ENCODE measurements around the gene NOP14. TPM values are rescaled to one million over a fixed set of nuclear protein-coding genes. Genes with fewer than 3 reads are reported as not detected.

NOP14 gene
- total RNA-seq, 3 donors from 2014 or later = 18.2 to 23.8 (median 23.5) TPM

- peak in 1 of 3 donors; percentile 34 for DNase-seq
- peaks cover 13% of the 10 kb centered on the region for H3K36me3 ChIP-seq (ENCODE audit: low read depth)
- intact Hi-C loops (cut with DNase I, micrococcal nuclease) = no loop called here
These were observed 47.4 kb downstream of the NOP14 start for GRCh38 chr4:2915789-2916188.

GRCh38 chr4:2914256-2915126 is 48.7 kb downstream of the NOP14 start:
- no peak overlapping the region for H3K4me3 ChIP-seq
- ATAC-seq (no peak), DNase-seq (peak in 1 of 3 donors; percentile 36)
- peaks cover 13% of the 10 kb centered on the region for H3K36me3 ChIP-seq (ENCODE audit: low read depth)
- no peaks in the 10 kb centered on the region for H3K9me3 ChIP-seq
- intact Hi-C loops (cut with DNase I, micrococcal nuclease) = no loop called here
- TF ChIP-seq CTCF (IDR thresholded peaks at IDR 0.05) = no peak
- H3K4me1 ChIP-seq (ENCODE audit: low read depth) = no peaks in the 10 kb centered on the region

More at GRCh38 chr4:2915789-2916188, 47.4 kb downstream of the NOP14 start:
- no peak for TF ChIP-seq CTCF (IDR thresholded peaks at IDR 0.05)
- Histone ChIP-seq H3K4me3 (no peak overlapping the region), H3K9me3 (no peaks in the 10 kb centered on the region), H3K4me1 (ENCODE audit: low read depth) (no peaks in the 10 kb centered on the region)
- ATAC-seq = no peak

GRCh38 chr4:2913168-2913567 is 50.0 kb downstream of the NOP14 start:
- DNase-seq = no peak
- no peak overlapping the region for H3K4me3 ChIP-seq
- peaks cover 2% of the 10 kb centered on the region for H3K4me1 ChIP-seq (ENCODE audit: low read depth)
- H3K9me3 ChIP-seq = no peaks in the 10 kb centered on the region
- no peak for ATAC-seq
- H3K36me3 ChIP-seq (ENCODE audit: low read depth) = peaks cover 13% of the 10 kb centered on the region
- intact Hi-C loops (cut with DNase I, micrococcal nuclease) = no loop called here
- TF ChIP-seq CTCF (IDR thresholded peaks at IDR 0.05) = no peak

GRCh38 chr4:2911868-2912267 is 51.3 kb downstream of the NOP14 start:
- DNase-seq = no peak
- ATAC-seq = no peak
- TF ChIP-seq CTCF (IDR thresholded peaks at IDR 0.05) = no peak
- H3K4me1 ChIP-seq (ENCODE audit: low read depth) = peaks cover 7% of the 10 kb centered on the region
- H3K36me3 ChIP-seq (ENCODE audit: low read depth) = peaks cover 13% of the 10 kb centered on the region
- H3K4me3 ChIP-seq = no peak overlapping the region
- no peaks in the 10 kb centered on the region for H3K9me3 ChIP-seq
- intact Hi-C loops (cut with DNase I, micrococcal nuclease) = no loop called here

- no peak for TF ChIP-seq CTCF (IDR thresholded peaks at IDR 0.05)
- no peaks in the 10 kb centered on the region for H3K9me3 ChIP-seq
- DNase-seq (no peak), ATAC-seq (no peak)
- H3K36me3 ChIP-seq (ENCODE audit: low read depth) = peaks cover 13% of the 10 kb centered on the region
- H3K4me3 ChIP-seq = no peak overlapping the region
- intact Hi-C loops (cut with DNase I, micrococcal nuclease) = no loop called here
- H3K4me1 ChIP-seq (ENCODE audit: low read depth) = peaks cover 7% of the 10 kb centered on the region
These were observed 52.8 kb downstream of the NOP14 start for GRCh38 chr4:2910409-2910808.

All from mucosa of descending colon (tissue), 3 donors.